Measurements from ENCODE around the gene ANXA6.

Gene ANXA6

GRCh38 chr5:151121095-151121494 is 36.5 kb downstream of the ANXA6 start:
- no peak for DNase-seq (ENCODE audit: low read depth)

GRCh38 chr5:151118913-151119575 is 38.5 kb downstream of the ANXA6 start:
- H3K4me3 ChIP-seq (ENCODE audit: low read length) = no peak overlapping the region
- no peak for TF ChIP-seq CTCF (conservative IDR thresholded peaks at IDR 0.05; ENCODE audit: low read length)
- DNase-seq (ENCODE audit: low read depth) = no peak

More at GRCh38 chr5:151121095-151121494, 36.5 kb downstream of the ANXA6 start:
- no peak for TF ChIP-seq CTCF (conservative IDR thresholded peaks at IDR 0.05; ENCODE audit: low read length)
- no peak overlapping the region for H3K4me3 ChIP-seq (ENCODE audit: low read length)

- DNase-seq (ENCODE audit: low read depth) = peak; percentile 64
- no peak overlapping the region for H3K4me3 ChIP-seq (ENCODE audit: low read length)
- peak; percentile 99 for TF ChIP-seq CTCF (conservative IDR thresholded peaks at IDR 0.05; ENCODE audit: low read length)
Measured at GRCh38 chr5:151115272-151115905, 42.2 kb downstream of the ANXA6 start.

- no peak for DNase-seq (ENCODE audit: low read depth)
Measured at GRCh38 chr5:151113651-151114050, 43.9 kb downstream of the ANXA6 start.

GRCh38 chr5:151110992-151111391 is 46.6 kb downstream of the ANXA6 start:
- DNase-seq (ENCODE audit: low read depth) = no peak
- no peak for TF ChIP-seq CTCF (conservative IDR thresholded peaks at IDR 0.05; ENCODE audit: low read length)
- no peak overlapping the region for H3K4me3 ChIP-seq (ENCODE audit: low read length)

More at GRCh38 chr5:151113651-151114050, 43.9 kb downstream of the ANXA6 start:
- no peak for TF ChIP-seq CTCF (conservative IDR thresholded peaks at IDR 0.05; ENCODE audit: low read length)
- no peak overlapping the region for H3K4me3 ChIP-seq (ENCODE audit: low read length)

GRCh38 chr5:151110122-151110681 is 47.4 kb downstream of the ANXA6 start:
- DNase-seq (ENCODE audit: low read depth) = no peak
- no peak overlapping the region for H3K4me3 ChIP-seq (ENCODE audit: low read length)
- TF ChIP-seq CTCF (conservative IDR thresholded peaks at IDR 0.05; ENCODE audit: low read length) = no peak

GRCh38 chr5:151108566-151108965 is 49.0 kb downstream of the ANXA6 start:
- no peak for TF ChIP-seq CTCF (conservative IDR thresholded peaks at IDR 0.05; ENCODE audit: low read length)
- no peak overlapping the region for H3K4me3 ChIP-seq (ENCODE audit: low read length)
- DNase-seq (ENCODE audit: low read depth) = no peak
